Right lung (tissue), 10 donors: ENCODE measurements around the gene GRK3. TPM values are rescaled to one million over a fixed set of nuclear protein-coding genes. Genes with fewer than 3 reads are reported as not detected.
A peak's percentile ranks its signal among the peaks of the same experiment; 100 is the strongest.
"Not testable (repeated sequence)": the region's sequence is repeated elsewhere in the genome, so short reads cannot be mapped to it uniquely, and the experiment has no call there.

Experiments
- DNase-seq, 2 donors: peaks; one replicate each; pipeline ENCODE4 v3.0.0-alpha.2; 2013
- long read RNA-seq, 8 donors: transcript quantifications; one replicate each; lab custom pipeline, GENCODE V29; 2026
- polyA plus RNA-seq, 5 donors: library from polyadenylated mRNA; unstranded; fragments of 120-200 nt; gene quantifications; one replicate each; pipeline versions ENCODE4 v1.2.1 to v1.2.3, GENCODE V29; 2013; ENCODE audit warnings: inconsistent platforms in 1 of 5, low replicate concordance in 1 of 5; ENCODE audit not compliant: insufficient read length in 5 of 5, insufficient read depth in 1 of 5

Gene GRK3
- polyA plus RNA-seq, result 10 to 100 TPM; 14.2 to 25.3 (median 20.4) TPM
- long read RNA-seq, donor 1, full-length matches to known transcripts, result 2 of 2 reads
- long read RNA-seq, donor 1, partial matches to known transcripts, result 0 of 2 reads
- long read RNA-seq, donor 1, other reads (novel, unspliced or antisense), result 0 of 2 reads
- long read RNA-seq, donor 2, full-length matches to known transcripts, result 1 of 1 reads
- long read RNA-seq, donor 2, partial matches to known transcripts, result 0 of 1 reads
- long read RNA-seq, donor 2, other reads (novel, unspliced or antisense), result 0 of 1 reads
- long read RNA-seq, donor 3, result 0 reads
- long read RNA-seq, donor 4, result 0 reads
- long read RNA-seq, donor 5, result 0 reads
- long read RNA-seq, donor 6, result 0 reads
- long read RNA-seq, donor 7, result 0 reads
- long read RNA-seq, donor 8, full-length matches to known transcripts, result 1 of 1 reads
- long read RNA-seq, donor 8, partial matches to known transcripts, result 0 of 1 reads
- long read RNA-seq, donor 8, other reads (novel, unspliced or antisense), result 0 of 1 reads

GRCh38 chr22:25564320-25564978 is at the start of gene GRK3:
TSS of gene GRK3 (plus strand) at chr22:25564675. CDS start at chr22:25565041, 366 bp downstream.
- DNase-seq, result peak; percentile 84

GRCh38 chr22:25518000-25518663 is 46.3 kb upstream of the GRK3 start:
- DNase-seq, result no peak

DNA sequence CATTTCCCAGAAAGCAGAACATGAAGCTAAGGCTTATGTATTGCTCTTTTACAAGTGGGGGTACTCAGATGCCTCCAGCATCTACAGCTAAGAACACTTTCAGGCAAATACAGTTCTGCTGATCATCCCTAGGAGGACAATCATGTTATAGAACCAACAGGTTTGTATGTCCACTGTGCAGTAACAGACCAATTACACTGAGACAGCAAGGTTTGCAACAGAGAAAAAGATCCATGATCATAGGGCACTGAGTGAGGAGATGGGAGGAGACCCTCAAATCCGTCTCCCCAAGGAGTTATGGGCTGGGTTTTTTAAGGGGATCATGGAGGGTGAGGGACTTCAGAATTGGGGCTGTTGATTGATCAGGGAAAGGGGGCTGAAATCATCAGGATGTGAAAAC is 39.1 kb upstream of the GRK3 start:
- no peak for DNase-seq

- DNase-seq, result not testable (repeated sequence)
These were observed 38.5 kb upstream of the GRK3 start for GRCh38 chr22:25525804-25526584.

DNA sequence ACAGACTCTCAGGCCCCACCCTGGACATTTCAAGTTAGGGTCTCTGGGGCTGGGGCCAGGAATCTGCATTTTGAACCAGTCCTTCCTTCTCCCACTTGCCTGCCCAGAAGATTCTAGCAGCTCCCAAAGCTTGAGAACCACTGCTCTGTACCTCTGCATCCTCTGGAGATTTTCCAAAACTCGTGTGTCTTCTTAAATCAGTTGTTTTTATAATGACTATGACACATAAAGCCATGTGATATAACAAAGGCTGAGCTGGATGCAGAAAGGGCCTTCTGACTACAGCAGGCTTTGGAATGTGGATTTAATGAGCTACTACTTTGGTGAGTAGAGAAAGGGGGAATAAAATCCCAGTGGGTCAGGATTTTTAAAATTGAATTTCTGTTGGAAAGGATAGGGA is 37.5 kb upstream of the GRK3 start:
- DNase-seq, result not testable (repeated sequence)

DNA sequence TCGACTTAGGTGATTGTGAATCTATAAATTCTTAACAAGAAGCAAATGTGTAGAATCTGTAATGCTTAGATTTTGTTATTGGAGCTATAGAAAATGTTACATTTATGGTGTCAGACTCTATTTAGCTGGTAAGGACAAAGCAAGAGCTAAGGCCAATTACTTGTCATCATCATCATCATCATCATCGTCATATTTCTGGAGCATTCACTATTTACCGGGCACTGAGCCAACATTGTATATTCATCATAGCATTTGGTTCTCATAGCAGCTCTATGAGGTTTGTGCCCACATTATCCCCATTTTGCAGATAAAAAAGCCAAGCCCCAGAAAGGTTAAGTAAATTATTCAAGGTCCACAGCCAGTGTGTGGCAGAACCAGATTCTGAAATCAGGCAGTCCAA is 36.4 kb upstream of the GRK3 start:
- not testable (repeated sequence) for DNase-seq

DNA sequence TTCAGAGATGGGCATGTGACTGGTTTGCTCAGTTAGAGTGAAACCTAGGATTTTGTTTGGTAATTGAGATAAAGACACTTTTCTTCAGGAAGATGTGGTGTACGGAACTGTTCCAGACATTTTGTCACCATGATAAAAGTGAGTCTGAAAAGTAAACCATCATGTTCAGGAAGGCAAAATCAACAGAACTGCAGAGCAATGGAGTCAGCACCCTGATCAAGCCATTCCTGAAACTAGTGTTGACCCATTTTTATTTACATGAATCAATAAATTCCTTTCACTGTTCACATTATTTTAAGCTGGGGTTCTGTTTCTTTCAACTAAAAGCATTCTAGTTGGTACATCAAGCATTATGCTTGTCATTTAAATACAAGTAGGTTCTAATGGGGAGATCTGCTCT is 35.4 kb upstream of the GRK3 start:
- DNase-seq, result not testable (repeated sequence)

DNA sequence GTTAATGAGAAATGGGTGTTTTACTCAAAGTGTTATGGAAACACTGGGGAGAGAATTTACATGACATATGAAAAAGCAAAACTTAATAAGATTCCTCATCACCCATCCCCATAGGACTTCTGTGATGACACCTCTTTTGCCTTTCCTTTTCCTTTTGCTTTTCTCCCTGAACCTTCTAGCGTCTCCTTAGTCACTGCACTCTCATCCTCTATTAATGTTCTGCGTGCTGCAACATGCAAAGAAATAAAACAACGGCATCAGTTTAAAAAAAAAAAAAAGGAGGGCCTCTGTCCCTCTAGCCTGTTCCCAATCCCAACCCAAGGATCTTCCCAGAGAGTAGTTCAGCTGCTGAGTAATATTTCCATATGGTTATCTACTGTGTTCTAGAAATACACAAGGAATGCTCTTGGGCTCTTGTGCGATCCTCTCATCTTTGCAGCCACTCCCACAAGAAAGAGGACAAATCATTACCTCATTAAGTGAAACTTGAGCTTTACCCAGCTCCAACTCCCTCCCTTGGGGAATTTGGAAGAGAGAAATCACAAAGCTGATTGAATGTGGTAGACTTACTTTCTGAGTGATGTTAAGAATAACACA is 34.8 kb upstream of the GRK3 start:
- DNase-seq, result not testable (repeated sequence)

GRCh38 chr22:25531677-25532076 is 32.8 kb upstream of the GRK3 start:
- DNase-seq, result not testable (repeated sequence)

- DNase-seq, result no peak
These were observed 29.8 kb upstream of the GRK3 start for GRCh38 chr22:25534724-25535123.

DNA sequence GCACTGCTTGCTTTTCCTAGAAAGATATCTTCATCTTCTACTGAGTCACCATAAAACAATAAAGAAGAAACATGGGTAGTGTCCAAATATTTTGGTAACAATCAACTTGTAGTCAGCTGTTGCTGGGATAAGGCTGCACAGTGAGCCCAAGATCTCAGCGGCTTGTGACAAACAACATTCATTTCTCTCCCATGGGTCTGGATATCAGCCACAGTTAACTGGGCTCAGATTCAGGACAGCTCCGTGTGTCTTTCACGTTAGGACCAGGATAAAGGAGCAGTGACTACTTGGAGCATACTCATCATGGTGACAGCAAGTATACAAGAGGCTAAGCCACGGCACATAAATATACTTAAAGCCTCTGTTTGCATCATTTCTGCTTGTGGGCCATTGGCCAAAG is 27.9 kb upstream of the GRK3 start:
- peak; percentile 43 to 46 for DNase-seq

GRCh38 chr22:25540166-25540907 is 24.1 kb upstream of the GRK3 start:
- no peak for DNase-seq

DNA sequence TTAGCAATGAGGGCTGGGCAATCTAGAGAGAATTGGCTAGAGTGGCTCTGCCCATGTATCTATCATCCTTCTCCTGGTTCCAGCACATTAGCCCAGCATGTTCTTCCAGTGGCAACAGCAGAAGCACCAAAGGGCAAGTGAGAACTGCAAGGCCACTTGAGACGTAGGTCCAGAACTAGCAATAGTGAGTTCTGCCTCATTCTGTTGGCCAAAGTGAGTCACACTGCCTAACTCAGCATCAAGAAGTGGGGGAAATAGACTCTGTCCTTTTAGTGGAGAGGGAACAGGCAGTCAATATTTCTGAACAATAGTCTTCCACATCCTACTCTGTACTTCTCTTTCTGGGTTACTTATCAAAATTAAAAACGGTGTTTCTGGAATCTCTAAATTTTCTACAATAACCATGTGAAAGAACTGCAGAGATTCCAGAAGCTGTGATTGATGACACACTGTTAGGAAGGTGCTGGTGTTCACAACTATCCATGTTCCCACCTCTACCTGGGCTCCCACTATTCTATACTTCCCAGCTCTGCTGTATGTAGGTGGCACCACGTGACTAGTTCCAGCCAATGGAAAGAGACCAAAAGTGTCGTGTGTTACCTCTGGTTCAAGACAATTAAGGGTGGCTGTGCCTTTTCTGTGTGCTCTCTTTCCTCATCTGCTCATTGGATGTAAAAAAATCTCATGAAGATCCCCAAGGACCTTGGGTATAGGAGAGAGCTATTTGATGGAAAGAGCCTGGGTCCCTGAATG is 23.4 kb upstream of the GRK3 start:
- no peak for DNase-seq

- no peak for DNase-seq
These were observed 22.3 kb upstream of the GRK3 start for GRCh38 chr22:25542191-25542590.

DNA sequence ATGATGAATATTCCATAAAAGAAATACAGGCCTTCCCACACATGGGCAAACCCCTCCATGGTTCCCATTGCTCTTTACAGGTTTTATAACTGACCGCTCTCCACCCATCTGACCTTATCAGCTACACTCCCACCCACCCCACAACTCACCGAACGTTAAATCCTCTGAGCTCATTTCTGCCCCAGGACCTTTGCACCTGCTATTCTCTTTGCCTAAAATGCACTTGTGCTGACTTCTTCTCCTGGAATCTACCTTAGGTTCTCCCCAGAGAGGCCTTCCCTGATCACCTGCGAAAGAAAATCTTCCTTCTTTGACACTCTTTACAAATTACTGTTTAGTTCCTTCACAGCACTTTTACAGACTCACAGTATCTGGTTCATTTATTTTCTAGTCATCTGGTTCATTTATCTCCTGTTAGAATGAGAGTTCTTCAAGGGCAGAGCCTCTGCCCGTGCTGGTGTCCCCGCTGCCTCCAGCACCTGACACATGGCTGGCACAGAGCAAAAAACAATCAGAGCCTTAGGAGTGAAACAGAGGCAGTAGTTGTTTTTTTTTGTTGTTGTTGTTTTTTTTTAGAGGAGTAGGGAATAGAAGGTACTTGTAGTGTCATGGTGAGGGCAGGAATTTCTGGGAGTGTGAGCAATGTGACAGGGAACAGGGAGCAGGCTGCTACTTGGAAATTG is 21.6 kb upstream of the GRK3 start:
- DNase-seq, result no peak

GRCh38 chr22:25545146-25545545 is 19.3 kb upstream of the GRK3 start:
- no peak for DNase-seq

GRCh38 chr22:25545672-25546071 is 18.8 kb upstream of the GRK3 start:
- no peak for DNase-seq

GRCh38 chr22:25546242-25546641 is 18.2 kb upstream of the GRK3 start:
- no peak for DNase-seq

- no peak for DNase-seq
These were observed 17.7 kb upstream of the GRK3 start for GRCh38 chr22:25546751-25547150.
